ENCODE measurements around the gene C5orf22.
"Not testable (repeated sequence)": the region's sequence is repeated elsewhere in the genome, so short reads cannot be mapped to it uniquely, and the experiment has no call there.

C5orf22 gene

DNA sequence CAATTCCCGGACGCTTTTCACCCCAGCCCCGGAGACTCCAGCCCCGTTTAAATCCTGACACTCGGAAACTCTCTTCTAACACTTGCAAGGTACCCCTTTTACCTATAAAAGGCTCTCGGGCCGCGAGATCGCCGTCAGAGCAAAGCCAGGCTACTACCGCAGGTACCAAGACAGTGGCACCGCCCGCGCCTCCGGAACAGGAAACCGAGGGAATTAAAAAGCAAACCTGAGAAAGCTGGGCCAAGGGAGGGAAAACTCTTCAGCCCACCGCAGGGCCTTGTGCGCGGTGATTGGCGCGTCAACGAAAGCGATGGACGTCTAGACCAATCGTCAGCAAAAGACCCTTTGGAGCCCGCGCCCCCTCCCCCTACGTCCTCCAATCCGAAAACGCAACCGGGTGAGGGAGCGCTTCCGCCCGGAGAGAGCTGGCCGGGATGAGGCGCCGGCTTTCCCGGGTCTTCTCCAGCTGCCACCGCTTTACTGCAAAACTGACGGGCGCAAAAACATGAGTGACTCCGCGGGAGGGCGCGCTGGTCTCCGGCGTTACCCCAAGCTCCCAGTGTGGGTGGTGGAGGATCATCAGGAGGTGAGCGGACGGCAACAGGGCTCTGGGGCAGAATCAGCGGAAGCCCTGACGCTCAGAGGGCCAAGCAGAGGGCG, at the start of gene C5orf22, which contains the start of gene DROSHA:
C5orf22 (plus strand) TSS at position 414 of the 660 bp plus-strand sequence; CDS start at position 506, 92 bp downstream.
DROSHA (minus strand) TSS at position 206 of the 660 bp plus-strand sequence. CDS start 3,034 bp downstream, outside the sequence.
- peak; percentile 96 for DNase-seq

DNA sequence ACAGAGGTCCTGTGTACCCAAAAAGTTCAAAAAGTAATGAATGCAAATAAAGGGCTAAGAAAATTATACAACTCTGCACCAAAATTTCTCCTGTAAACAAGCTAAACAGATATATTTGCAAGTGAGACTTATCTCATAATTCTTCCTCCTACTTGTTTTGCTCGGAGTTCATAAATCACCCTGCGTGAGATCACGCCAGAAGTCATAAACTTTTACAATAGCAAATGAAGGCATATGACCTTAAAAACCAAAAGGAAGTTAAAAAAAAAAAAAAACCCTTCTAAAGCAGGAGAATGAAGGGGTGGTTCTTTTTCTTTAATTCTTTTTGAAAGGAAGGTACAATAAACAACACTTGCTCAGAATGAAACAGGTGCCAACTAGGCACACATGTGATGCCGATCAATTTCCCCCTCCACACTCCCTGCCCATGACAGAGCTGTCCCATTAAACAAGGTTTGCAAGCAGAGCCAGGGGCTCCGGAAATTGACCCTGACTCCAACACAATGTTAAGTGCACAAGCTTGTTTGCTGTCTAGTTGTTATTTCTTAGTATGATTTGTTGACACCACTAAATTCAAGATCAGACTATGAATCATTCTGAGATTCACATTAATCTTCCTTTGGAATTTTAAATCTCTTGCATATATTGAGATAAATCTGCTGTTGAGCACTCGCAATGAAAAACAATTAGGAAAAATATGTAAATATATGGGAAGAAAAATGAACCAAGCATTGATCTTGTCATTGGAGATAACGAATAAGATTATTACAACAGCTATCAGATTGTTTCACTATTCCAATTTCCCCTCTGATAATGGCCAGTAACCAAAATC, 46.5 kb upstream of the C5orf22 start:
- DNase-seq: no peak

DNA sequence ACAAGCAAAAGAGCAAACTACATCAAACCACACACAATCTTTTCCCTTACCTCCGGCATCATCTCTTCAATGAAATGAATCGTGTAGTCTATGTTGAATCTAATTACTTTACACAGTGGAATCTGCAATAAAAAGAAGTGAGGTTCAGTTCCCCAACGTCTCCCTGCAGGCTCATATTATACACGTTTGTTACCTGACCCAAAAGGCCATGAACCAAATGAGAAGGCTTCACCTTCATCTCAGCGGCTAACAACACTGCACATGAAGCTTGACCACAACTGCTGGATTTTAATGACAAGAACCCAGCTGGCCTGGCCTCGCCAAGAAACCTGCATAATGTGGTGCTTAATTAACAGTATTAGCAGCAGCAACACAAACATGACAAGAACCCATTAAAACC, 45.7 kb upstream of the C5orf22 start:
- DNase-seq: no peak

DNA sequence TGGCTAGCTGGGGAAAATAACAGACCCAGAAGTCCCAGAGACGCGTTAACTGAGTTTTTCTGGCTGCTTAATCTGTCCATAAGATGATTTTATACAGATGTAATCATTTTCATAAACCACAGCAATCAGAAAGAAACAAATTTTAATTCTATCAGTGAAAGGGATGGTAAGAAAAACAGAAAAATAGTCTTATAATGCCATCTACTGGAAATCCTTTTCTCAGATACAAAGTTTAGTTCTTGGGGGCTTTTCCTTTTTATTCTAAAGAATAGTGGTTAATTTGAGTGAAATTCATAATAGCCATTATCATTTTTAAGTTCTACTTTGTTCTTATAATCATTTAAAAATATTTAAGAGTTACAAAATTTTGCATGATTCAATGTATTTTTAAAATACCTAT, 44.6 kb upstream of the C5orf22 start:
- DNase-seq: no peak

- DNase-seq: no peak
Observed at GRCh38 chr5:31492869-31493268, 39.2 kb upstream of the C5orf22 start.

GRCh38 chr5:31495336-31495735, 36.8 kb upstream of the C5orf22 start:
- no peak for DNase-seq

DNA sequence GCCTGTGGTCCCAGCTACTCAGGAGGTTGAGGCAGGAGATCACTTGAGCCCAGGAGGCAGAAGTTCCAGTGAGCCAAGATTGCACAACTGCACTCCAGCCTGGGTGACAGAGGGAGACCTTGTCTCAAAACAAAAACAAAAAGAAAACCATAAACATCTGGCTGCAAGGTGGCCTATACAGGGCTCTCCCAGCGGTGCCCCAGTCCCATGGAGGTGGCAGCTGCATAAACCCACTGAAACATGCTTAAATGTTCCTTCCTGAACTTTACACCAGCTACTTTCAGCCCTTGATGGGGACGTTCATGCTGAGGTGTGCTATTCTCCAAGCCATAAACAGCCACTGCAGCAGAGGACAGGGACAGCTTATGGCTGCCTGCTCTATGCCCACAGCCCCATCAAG, 35.8 kb upstream of the C5orf22 start:
- no peak for DNase-seq

GRCh38 chr5:31496891-31497290, 35.2 kb upstream of the C5orf22 start:
- DNase-seq: no peak

GRCh38 chr5:31500256-31500655, 31.8 kb upstream of the C5orf22 start:
- no peak for DNase-seq

GRCh38 chr5:31502506-31502905, 29.6 kb upstream of the C5orf22 start:
- no peak for DNase-seq

GRCh38 chr5:31504529-31504928, 27.6 kb upstream of the C5orf22 start:
- DNase-seq: no peak

GRCh38 chr5:31511305-31511704, 20.8 kb upstream of the C5orf22 start:
- DNase-seq: no peak

DNA sequence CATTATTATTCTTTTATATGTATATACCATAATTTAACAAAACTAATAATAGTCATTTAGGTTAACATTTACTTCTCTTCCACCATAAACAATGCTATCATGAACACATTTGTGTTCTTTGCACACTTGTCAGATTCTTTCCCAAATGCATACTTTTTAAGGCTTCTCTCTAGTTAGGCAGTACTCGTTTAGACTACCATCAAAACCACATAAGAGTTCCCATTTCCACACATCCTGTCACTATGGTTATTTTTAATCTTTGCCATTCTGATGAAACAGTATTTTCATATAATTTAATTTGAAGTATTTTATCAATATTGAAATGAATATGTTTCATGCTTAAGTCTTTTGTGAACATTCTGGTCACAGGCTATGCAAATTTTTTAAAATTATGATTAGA, 15.3 kb upstream of the C5orf22 start:
- no peak for DNase-seq

GRCh38 chr5:31523041-31523440, 9.1 kb upstream of the C5orf22 start:
- DNase-seq: no peak

- no peak for DNase-seq
Observed at GRCh38 chr5:31530541-31531265, 1.4 kb upstream of the C5orf22 start.

DNA sequence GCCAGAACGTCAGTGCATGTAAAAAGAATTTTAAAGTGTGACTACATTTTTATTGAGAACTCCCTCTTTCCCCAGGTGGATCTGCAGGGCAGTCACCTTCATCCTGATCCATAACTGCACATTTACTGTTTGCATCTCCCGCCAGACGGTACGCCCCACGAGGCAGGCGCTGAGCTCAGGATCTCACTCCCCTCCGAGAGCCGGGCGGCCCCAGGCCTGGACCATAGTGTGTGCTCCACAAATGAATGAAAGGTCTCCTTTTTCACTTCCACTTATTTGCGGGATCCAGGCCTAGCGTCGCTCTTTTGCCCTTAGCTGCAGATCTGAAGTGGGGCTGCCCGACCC, 586 bp upstream of the C5orf22 start:
- peak; percentile 33 for DNase-seq

GRCh38 chr5:31534527-31535046, 2.5 kb downstream of the C5orf22 start:
- DNase-seq: no peak

- no peak for DNase-seq
Observed at GRCh38 chr5:31536873-31537272, 4.8 kb downstream of the C5orf22 start.

DNA sequence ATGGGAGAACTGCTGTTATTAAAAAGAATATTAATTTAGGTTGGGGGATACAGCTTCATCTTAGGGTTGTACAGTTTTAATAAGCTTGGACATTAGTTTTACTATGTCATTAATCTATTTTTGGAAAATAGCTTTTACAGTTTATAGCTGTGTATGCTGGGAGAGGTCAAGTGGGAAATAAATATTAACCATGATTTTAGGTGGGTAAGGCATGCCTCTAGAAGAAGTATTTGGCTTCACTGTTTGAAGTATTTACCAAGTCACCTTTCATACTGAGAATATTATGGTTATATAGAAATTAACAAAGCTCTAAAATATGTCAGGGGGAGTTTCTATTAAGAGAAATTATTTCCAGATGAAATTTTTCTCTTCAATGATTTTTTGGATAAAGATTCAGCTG, 5.2 kb downstream of the C5orf22 start:
- DNase-seq: no peak

DNA sequence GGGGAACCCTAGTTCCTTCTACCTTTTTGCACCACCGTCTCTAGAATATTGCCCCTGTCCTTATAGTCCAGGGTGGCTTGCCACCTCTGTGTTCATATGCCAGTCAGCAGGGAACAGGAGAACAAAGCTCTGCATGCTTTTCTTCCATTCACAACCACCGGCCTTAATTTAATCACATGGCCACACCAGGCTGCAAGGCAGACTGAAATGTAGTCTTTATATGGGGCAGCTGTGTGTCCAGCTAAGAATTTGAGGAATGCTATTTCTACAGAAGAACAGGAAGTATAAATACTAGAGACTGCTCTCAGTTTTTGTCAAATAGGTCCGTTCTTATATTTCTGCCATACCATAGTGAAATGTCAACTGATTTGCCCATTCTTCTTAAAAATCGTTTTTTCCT, 5.8 kb downstream of the C5orf22 start:
- DNase-seq: no peak

DNA sequence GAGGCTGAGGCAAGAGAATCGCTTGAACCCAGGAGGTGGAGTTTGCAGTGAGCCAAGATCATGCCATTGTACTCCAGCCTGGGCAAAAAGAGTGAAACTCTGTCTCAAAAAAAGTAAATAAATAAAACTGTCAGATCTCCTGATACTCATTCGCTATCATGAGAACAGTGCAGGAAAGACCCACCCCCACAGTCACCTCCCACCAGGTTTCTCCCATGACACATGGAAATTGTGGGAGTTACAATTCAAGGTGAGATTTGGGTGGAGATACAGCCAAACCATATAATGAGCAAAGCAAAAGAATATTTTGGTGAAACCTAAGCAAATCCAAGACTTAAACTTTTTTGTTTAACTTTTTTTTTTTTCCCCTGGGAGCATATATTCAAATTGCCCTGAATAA, 17.0 kb downstream of the C5orf22 start:
- DNase-seq: not testable (repeated sequence)

DNA sequence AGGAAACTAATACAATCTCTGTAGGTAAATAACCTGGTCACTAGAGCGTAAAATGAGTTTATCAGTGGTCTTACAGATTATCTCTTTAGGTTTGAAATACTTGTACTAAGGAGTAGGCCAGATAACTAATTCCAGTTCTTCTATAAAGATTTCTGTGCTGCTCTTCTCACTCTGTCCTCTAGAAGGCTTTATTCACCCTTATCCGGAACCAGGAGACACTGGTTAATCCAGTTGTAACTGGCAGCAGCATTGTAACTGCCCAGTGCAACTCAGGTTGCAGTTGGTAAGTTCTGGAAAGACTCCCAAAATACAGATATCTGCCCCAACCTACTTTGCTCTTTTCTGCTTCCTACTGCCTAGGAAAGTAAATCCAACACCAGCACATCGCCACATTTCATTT, 19.8 kb downstream of the C5orf22 start:
- no peak for DNase-seq

DNA sequence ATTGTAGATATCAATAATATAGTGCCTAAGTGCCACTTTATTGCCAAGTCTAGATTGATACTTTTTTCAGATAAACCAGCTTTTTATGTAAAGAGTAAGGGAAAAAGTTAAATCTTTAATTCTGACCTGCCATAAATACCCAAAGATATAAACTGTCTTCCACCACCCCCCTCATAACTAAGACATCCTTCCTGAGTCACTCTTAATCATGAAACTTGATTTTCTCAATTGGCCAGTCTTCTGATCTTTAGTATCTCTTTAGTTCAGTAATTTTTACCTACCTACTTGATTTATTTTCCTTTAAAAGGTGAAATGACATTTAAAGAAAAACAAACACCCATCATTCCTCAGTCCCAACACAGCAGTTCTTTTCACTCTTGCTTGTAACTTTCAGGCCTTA, 21.8 kb downstream of the C5orf22 start:
- no peak for DNase-seq

DNA sequence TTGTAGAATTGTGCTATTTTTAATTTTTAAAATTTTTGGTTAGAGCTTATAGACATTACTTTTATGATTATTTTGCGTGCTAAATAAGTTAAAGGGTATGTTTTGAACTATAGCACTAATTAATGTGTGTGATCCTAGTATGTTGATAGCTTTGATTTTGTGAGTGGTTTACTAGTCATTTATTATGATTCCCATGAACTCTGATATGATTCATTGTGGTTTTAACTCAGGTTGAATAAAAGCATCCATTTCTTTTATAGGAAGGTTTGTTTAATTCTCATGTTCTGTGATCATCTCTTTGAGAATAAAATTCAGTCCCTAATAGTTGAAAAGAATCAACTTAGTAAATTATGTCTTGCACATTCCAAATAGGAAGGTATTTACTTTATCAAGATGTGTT, 22.5 kb downstream of the C5orf22 start:
- DNase-seq: no peak
